Ascending aorta (tissue), 2 donors: ENCODE data around the gene SNRPE. TPM values are rescaled to one million over a fixed set of nuclear protein-coding genes. Genes with fewer than 3 reads are reported as not detected.
"Not testable (repeated sequence)": the region's sequence is repeated elsewhere in the genome, so short reads cannot be mapped to it uniquely, and the experiment has no call there.

ENCODE experiments used
- DNase-seq, 2 donors: peaks; one replicate each; pipeline ENCODE4 v3.0.0-alpha.2; 2019; ENCODE audit warnings: low spot score in 2 of 2
- H3K27ac ChIP-seq, 2 donors: fragments of 200-600 bp; sonication (generic); one replicate each; pipeline ENCODE4 v1.5.1; 2016 to 2017; ENCODE audit warnings: mild to moderate bottlenecking in 1 of 2
- H3K27me3 ChIP-seq: fragments of 200-600 bp; sonication (generic); one replicate; pipeline ENCODE4 v1.5.1; 2017
- H3K36me3 ChIP-seq, 2 donors: fragments of 200-600 bp; sonication (generic); one replicate each; pipeline ENCODE4 v1.5.1; 2016
- H3K4me1 ChIP-seq, 2 donors: fragments of 200-600 bp; sonication (generic); one replicate each; pipeline ENCODE4 v1.5.1; 2016 to 2017; ENCODE audit warnings: mild to moderate bottlenecking in 1 of 2
- H3K4me3 ChIP-seq, 2 donors: fragments of 200-600 bp; sonication (generic); one replicate each; pipeline ENCODE4 v1.5.1; 2016 to 2017; ENCODE audit warnings: mild to moderate bottlenecking in 1 of 2
- H3K9me3 ChIP-seq, 2 donors: fragments of 200-600 bp; sonication (generic); one replicate each; pipeline ENCODE4 v1.5.1; 2016
- CTCF ChIP-seq, 3 experiments: fragments of 200-600 bp in 2 of 3; fragments of 450-650 bp in 1 of 3; sonication (generic) in 2 of 3; IDR thresholded peaks; one replicate each; pipeline ENCODE4 v1.5.1; 2016 to 2019; ENCODE audit warnings: antibody characterized with exemption in 3 of 3, mild to moderate bottlenecking in 1 of 3, moderate library complexity in 1 of 3
- intact Hi-C: fragments of 100-400 bp; cut with DNase I; formaldehyde crosslinking; loops from one replicate; pipeline ENCODE4 v1.15.1; 2023
- total RNA-seq: library from RNA; depleted of rRNA; stranded (reverse); fragments of >200 nt; gene quantifications from one replicate; pipeline ENCODE4 v1.1.0, GENCODE V29; 2016

Gene SNRPE
- total RNA-seq, 1 donor from 2014 or later, result 5.1 TPM

- DNase-seq, result no peak
- intact Hi-C loops, result no loop called here
- Histone ChIP-seq H3K9me3 (no peaks in the 10 kb centered on the region), H3K4me1 (peaks cover 0 to 6% of the 10 kb centered on the region in 2 donors), H3K27me3 (no peaks in the 10 kb centered on the region), H3K4me3 (no peak overlapping the region), H3K27ac (no peak overlapping the region), H3K36me3 (peaks cover 50 to 83% of the 10 kb centered on the region in 2 donors)
- no peak for TF ChIP-seq CTCF (IDR thresholded peaks at IDR 0.05)
Measured at GRCh38 chr1:203842559-203842876, 18.9 kb upstream of the SNRPE start.

GRCh38 chr1:203843435-203843834, 18.0 kb upstream of the SNRPE start:
- H3K4me3 ChIP-seq, result no peak overlapping the region
- peaks cover 0 to 6% of the 10 kb centered on the region in 2 donors for H3K4me1 ChIP-seq
- H3K9me3 ChIP-seq, result no peaks in the 10 kb centered on the region
- no peak overlapping the region for H3K27ac ChIP-seq
- no peaks in the 10 kb centered on the region for H3K27me3 ChIP-seq
- no peak for TF ChIP-seq CTCF (IDR thresholded peaks at IDR 0.05)
- no peak for DNase-seq
- H3K36me3 ChIP-seq, result peaks cover 51 to 85% of the 10 kb centered on the region in 2 donors
- intact Hi-C loops, result no loop called here

GRCh38 chr1:203853112-203853511, 8.3 kb upstream of the SNRPE start:
- peaks cover 40 to 61% of the 10 kb centered on the region in 2 donors for H3K36me3 ChIP-seq
- H3K4me3 ChIP-seq, H3K9me3 ChIP-seq, DNase-seq, H3K4me1 ChIP-seq, H3K27me3 ChIP-seq, H3K27ac ChIP-seq, intact Hi-C loops: not testable (repeated sequence)

GRCh38 chr1:203858055-203858454, 3.3 kb upstream of the SNRPE start:
- Histone ChIP-seq H3K36me3 (peaks cover 4 to 18% of the 10 kb centered on the region in 2 donors), H3K27me3 (no peaks in the 10 kb centered on the region), H3K27ac (peak overlapping the region; percentile 67 to 70), H3K9me3 (no peaks in the 10 kb centered on the region), H3K4me3 (no peak overlapping the region), H3K4me1 (peaks cover 4 to 31% of the 10 kb centered on the region in 2 donors)
- no peak for TF ChIP-seq CTCF (IDR thresholded peaks at IDR 0.05)
- intact Hi-C loops, result loop anchor here (5.0 kb wide), 1 partner anchor 61 kb away; the partner anchor contains the start of genes ZBED6 and ZC3H11A
- DNase-seq, result peak in 1 of 2 donors; percentile 71

DNA sequence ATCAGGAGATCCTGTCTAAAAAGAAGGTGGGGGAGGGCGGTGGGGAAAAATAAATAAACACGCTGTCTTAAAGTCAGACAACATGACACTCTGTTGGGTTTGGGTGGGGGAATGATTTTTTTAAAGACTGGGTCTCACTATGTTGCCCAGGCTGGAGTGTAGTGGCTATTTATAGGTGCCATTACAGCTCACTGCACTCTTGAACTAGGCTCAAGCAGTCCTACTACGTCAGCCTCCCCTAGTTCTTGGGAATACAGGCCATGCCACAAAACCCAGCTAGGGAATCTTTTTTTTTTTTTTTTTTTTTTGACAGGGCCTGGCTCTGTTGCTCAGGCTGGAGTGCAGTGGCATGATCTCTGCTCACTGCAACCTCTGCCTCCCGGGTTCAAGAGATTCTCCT, 2.4 kb upstream of the SNRPE start:
- DNase-seq, result no peak
- H3K4me1 ChIP-seq, result peaks cover 4 to 32% of the 10 kb centered on the region in 2 donors
- H3K9me3 ChIP-seq, result no peaks in the 10 kb centered on the region
- H3K4me3 ChIP-seq, result no peak overlapping the region
- peaks cover 6 to 19% of the 10 kb centered on the region in 2 donors for H3K36me3 ChIP-seq
- intact Hi-C loops, result loop anchor here (5.0 kb wide), 1 partner anchor 62 kb away; the partner anchor contains the start of genes ZBED6 and ZC3H11A
- H3K27ac ChIP-seq, result peak overlapping the region; percentile 67 to 70
- no peaks in the 10 kb centered on the region for H3K27me3 ChIP-seq
- TF ChIP-seq CTCF (IDR thresholded peaks at IDR 0.05), result no peak

DNA sequence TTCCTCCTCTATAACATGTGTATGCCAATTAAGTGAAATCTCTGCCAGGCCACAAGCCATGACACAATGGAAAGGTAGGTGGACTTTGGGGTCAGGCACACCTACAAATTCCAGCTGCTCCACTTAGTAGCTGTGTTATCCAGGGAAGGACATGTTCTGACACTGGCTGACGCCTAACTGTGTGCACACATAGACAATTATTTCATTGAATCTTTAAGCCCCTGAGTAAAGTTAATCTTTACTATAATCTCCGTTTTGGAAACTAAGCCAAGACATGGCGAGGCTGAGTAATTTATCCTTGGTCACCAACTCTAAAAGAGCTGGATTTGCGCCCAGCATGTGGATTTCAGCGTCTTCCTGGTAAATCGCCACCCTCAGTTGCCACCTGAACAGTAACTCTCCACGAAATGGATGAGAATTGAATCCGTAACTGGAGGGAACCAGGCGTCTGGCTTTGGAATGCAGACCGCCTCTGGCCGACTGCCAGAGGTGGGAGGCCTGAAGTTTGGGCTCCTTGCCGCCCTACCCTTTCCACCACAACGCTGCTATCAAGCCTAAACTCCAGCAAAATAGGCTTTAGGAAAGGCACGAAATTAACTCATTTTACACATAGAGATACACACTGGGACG, 888 bp upstream of the SNRPE start:
- Histone ChIP-seq H3K4me1 (peaks cover 4 to 32% of the 10 kb centered on the region in 2 donors), H3K9me3 (no peaks in the 10 kb centered on the region), H3K27me3 (no peaks in the 10 kb centered on the region), H3K4me3 (peak overlapping the region; percentile 90 to 97), H3K36me3 (peaks cover 15 to 21% of the 10 kb centered on the region in 2 donors), H3K27ac (peak overlapping the region; percentile 10 to 73)
- intact Hi-C loops, result loop anchor here (1.0 to 10.0 kb wide), 5 partner anchors 220 to 657 kb away; partner anchors contain the start of genes MDM4 and PPP1R15B
- DNase-seq, result peak in 1 of 2 donors; percentile 69
- no peak for TF ChIP-seq CTCF (IDR thresholded peaks at IDR 0.05)
